T follicular helper cell (primary cell): ENCODE measurements around the gene PABPN1.
"Not testable (repeated sequence)": the region's sequence is repeated elsewhere in the genome, so short reads cannot be mapped to it uniquely, and the experiment has no call there.

Experiments used
- DNase-seq: peaks from one replicate; pipeline ENCODE4 v3.0.0-alpha.2; 2020; ENCODE audit warnings: low read depth

PABPN1 gene

GRCh38 chr14:23301288-23301968, 19.8 kb upstream of the PABPN1 start:
- peak; percentile 93 for DNase-seq

- DNase-seq: peak; percentile 53
These were observed 19.3 kb upstream of the PABPN1 start for GRCh38 chr14:23301969-23302289.

GRCh38 chr14:23302290-23303225, 18.7 kb upstream of the PABPN1 start, which contains the start of gene PPP1R3E:
Gene PPP1R3E (minus strand): TSS chr14:23302859. CDS start chr14:23302576, 283 bp downstream.
- DNase-seq: peak; percentile 82

GRCh38 chr14:23306412-23307145, 14.7 kb upstream of the PABPN1 start, which contains the start of gene BCL2L2:
Gene BCL2L2 (plus strand): TSS chr14:23306833. CDS start chr14:23307768, 935 bp downstream.
- no peak for DNase-seq

- no peak for DNase-seq
These were observed 14.1 kb upstream of the PABPN1 start for GRCh38 chr14:23307146-23307530.

GRCh38 chr14:23307687-23308644, 13.3 kb upstream of the PABPN1 start:
- DNase-seq: no peak

GRCh38 chr14:23308721-23309445, 12.4 kb upstream of the PABPN1 start:
- DNase-seq: no peak

- no peak for DNase-seq
These were observed 10.7 kb upstream of the PABPN1 start for GRCh38 chr14:23310546-23310945.

- DNase-seq: no peak
These were observed 5.0 kb upstream of the PABPN1 start for GRCh38 chr14:23316300-23316699.

GRCh38 chr14:23319746-23320583, 1.3 kb upstream of the PABPN1 start:
- no peak for DNase-seq

GRCh38 chr14:23321572-23322547, 603 bp downstream of the PABPN1 start:
- DNase-seq: peak; percentile 21

GRCh38 chr14:23322568-23323517, 1.6 kb downstream of the PABPN1 start:
- DNase-seq: no peak

GRCh38 chr14:23323838-23324454, 2.7 kb downstream of the PABPN1 start:
- DNase-seq: no peak

- DNase-seq: no peak
These were observed 3.2 kb downstream of the PABPN1 start for GRCh38 chr14:23324455-23324846.

GRCh38 chr14:23324993-23325392, 3.7 kb downstream of the PABPN1 start:
- no peak for DNase-seq

GRCh38 chr14:23325746-23326145, 4.5 kb downstream of the PABPN1 start:
- DNase-seq: not testable (repeated sequence)
